GM12801 (cell line): ENCODE measurements around the gene FZD2.

ENCODE experiments used
- CTCF ChIP-seq: IDR thresholded peaks from one replicate; pipeline ENCODE4 v1.5.1; 2011; ENCODE audit warnings: control low read depth; ENCODE audit not compliant: insufficient read length; ENCODE audit errors: extremely low read depth

FZD2 gene

GRCh38 chr17:44578947-44579346 lies 21.7 kb downstream of the FZD2 start:
- TF ChIP-seq CTCF = no peak

- no peak for TF ChIP-seq CTCF
These were observed 24.6 kb downstream of the FZD2 start for GRCh38 chr17:44581868-44582267.

GRCh38 chr17:44584443-44584842 lies 27.2 kb downstream of the FZD2 start:
- no peak for TF ChIP-seq CTCF

GRCh38 chr17:44585315-44585714 lies 28.0 kb downstream of the FZD2 start:
- no peak for TF ChIP-seq CTCF

GRCh38 chr17:44587339-44587738 lies 30.1 kb downstream of the FZD2 start:
- no peak for TF ChIP-seq CTCF

- no peak for TF ChIP-seq CTCF
These were observed 32.2 kb downstream of the FZD2 start for GRCh38 chr17:44589316-44590071.

- no peak for TF ChIP-seq CTCF
These were observed 33.9 kb downstream of the FZD2 start for GRCh38 chr17:44591206-44591605.

- TF ChIP-seq CTCF = no peak
These were observed 35.9 kb downstream of the FZD2 start for GRCh38 chr17:44593156-44593555.
